ENCODE results near the gene MEMO1.
"Not testable (repeated sequence)": the region's sequence is repeated elsewhere in the genome, so short reads cannot be mapped to it uniquely, and the experiment has no call there.

MEMO1 gene

DNA sequence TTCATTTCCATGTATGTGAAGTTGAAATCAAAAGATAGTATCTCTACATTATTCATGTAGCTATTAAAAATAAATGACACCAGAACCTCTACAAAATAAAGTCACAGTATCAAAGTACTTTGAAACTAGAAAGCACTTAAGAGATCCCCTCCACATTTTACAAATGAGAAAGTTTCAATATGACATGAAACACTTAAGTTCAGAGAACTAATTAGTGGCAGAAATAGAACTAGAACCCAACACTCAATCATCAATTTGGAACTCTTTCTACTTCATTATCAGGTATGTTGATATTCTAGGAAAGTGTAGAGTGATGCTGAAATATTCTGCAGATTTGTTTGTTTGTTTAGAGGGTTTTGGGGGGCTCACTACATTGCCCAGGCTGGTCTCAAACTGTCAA, 145.6 kb downstream of the MEMO1 start:
- H3K27ac ChIP-seq = no peak overlapping the region
- no peak for TF ChIP-seq ZFX (IDR thresholded peaks at IDR 0.05; ENCODE audit: borderline replicate concordance)
- TF ChIP-seq, protein P1, sequence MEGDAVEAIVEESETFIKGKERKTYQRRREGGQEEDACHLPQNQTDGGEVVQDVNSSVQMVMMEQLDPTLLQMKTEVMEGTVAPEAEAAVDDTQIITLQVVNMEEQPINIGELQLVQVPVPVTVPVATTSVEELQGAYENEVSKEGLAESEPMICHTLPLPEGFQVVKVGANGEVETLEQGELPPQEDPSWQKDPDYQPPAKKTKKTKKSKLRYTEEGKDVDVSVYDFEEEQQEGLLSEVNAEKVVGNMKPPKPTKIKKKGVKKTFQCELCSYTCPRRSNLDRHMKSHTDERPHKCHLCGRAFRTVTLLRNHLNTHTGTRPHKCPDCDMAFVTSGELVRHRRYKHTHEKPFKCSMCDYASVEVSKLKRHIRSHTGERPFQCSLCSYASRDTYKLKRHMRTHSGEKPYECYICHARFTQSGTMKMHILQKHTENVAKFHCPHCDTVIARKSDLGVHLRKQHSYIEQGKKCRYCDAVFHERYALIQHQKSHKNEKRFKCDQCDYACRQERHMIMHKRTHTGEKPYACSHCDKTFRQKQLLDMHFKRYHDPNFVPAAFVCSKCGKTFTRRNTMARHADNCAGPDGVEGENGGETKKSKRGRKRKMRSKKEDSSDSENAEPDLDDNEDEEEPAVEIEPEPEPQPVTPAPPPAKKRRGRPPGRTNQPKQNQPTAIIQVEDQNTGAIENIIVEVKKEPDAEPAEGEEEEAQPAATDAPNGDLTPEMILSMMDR (IDR thresholded peaks at IDR 0.05) = no peak

DNA sequence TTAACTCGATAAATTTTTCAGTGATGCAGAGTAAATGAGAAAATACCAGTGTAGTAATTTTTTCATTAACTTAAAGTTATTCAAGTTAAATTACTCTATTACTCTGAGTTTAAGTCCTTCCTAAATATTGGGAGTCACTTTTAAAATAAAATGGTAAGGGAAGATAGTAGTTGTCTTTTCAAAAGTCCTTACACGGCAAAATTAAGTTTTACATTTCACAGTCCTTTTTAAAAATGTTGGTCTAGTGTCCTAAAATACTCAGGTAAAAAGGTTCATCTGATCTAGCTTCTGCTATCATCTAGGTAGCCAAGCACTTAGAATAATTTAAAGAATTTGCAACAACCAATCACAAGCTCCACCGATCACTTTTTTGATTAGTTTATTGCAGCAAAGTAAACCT, 146.9 kb downstream of the MEMO1 start:
- no peak overlapping the region for H3K27ac ChIP-seq
- TF ChIP-seq, protein P1 (IDR thresholded peaks at IDR 0.05) = no peak
- TF ChIP-seq ZFX (IDR thresholded peaks at IDR 0.05; ENCODE audit: borderline replicate concordance) = no peak

DNA sequence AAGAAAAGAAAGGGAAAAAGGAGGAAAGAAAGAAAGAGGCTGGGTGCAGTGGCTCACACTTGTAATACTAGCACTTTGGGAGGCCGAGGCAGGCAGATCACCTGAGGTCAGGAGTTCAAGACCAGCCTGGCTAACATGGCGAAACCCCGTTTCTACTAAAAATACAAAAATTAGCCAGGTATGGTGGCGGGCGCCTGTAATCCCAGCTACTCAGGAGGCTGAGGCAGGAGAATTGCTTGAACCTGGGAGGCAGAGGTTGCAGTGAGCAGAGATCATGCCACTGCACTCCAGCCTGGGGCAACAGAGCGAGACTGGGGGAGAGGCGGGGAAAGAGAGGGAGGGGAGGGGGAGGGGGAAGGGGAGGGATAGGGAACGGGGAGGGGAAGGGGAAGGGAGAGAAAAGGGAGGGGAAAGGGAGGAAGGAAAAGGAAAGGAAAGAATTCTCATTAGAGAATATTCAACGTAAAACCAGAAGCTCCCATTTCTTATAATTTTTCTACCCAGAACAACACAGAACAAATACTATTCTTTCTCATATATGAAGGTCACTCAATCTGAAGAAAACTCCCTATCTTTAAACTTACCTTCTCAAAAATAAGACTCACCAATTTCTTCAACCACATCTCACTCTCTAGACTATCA, 147.7 kb downstream of the MEMO1 start:
- H3K27ac ChIP-seq = not testable (repeated sequence)

DNA sequence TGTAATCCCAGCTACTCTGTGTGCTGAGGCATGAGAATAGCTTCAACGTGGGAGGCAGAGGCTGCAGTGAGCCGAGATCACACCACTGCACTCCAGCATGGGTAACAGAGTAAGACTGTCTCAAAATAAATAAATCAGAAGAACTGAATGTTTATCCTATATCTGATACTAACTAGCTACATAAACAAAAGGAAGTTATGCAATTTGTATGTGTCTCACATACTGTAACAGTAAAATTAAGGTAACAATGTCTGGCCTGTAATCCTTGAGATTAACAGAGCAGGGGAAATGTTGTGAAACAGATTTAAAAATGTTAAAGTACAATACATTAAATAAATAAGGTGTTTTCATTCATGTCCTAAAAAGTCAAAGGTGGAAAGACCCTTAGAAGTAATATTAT, 150.8 kb downstream of the MEMO1 start:
- H3K27ac ChIP-seq = no peak overlapping the region
- TF ChIP-seq, protein P1 (IDR thresholded peaks at IDR 0.05) = no peak
- no peak for TF ChIP-seq ZFX (IDR thresholded peaks at IDR 0.05; ENCODE audit: borderline replicate concordance)

DNA sequence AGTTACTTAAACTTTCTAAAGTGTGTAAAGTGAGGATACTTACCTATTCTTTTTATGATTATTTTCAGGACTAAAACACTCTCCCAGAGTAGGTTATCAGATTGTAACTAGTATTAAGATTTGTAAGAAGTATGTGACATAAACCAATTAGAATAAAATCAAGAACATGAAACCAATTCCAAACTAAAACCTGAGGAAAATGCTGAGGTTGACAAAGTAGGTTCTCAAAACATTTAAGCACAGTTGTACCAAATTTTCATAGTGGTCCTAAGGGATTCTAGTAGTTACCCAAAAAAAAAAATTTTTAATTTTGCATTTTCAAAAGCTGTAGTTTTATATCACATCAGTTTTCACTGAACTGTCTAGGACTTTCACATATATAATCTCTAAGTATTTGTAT, 157.3 kb downstream of the MEMO1 start:
- no peak for TF ChIP-seq ZFX (IDR thresholded peaks at IDR 0.05; ENCODE audit: borderline replicate concordance)
- TF ChIP-seq, protein P1 (IDR thresholded peaks at IDR 0.05) = no peak
- H3K27ac ChIP-seq = no peak overlapping the region

DNA sequence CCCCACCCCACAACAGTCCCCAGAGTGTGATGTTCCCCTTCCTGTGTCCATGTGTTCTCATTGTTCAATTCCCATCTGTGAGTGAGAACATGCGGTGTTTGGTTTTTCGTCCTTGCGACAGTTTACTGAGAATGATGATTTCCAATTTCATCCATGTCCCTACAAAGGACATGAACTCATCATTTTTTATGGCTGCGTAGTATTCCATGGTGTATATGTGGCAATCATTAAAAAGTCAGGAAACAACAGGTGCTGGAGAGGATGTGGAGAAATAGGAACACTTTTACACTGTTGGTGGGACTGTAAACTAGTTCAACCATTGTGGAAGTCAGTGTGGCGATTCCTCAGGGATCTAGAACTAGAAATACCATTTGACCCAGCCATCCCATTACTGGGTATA, 168.7 kb downstream of the MEMO1 start:
- not testable (repeated sequence) for H3K27ac ChIP-seq

DNA sequence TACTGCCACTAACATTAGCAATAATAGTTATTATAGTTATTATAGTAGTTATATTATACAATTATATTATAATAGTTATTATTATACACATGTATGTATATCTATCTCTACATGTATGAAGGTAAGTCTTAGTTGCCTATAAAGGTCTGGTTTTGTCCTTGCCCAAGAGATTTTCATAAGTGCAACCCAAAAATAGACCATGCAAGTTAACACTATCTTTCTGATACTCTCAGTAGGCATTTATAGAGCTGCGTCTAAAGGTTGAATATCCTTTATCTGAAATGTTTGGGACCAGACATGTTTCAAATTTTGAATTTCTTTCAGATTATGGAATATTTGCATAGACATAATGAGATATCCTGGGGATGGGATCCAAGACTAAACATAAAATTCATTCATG, 175.4 kb downstream of the MEMO1 start:
- no peak overlapping the region for H3K27ac ChIP-seq
- TF ChIP-seq ZFX (IDR thresholded peaks at IDR 0.05; ENCODE audit: borderline replicate concordance) = no peak
- TF ChIP-seq, protein P1 (IDR thresholded peaks at IDR 0.05) = no peak

DNA sequence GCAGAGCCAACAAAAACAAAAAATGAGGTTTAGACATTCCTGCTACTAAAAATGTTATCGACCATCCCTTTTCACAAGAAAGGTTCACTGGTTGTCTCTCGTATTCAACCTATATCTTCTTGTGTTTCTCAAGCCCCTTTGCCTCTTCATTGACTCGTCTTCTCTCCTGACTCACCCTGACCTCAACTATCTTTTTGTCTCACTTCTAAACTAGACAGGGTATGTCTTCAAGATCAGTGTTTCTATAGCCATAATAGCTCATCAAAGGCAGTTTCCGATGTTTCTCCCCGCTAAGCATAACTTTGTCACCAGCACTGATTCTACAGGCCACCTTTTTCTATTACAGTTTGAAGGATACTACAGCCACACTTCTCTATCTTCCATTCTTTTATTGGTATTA, 178.4 kb downstream of the MEMO1 start:
- no peak overlapping the region for H3K27ac ChIP-seq
- TF ChIP-seq ZFX (IDR thresholded peaks at IDR 0.05; ENCODE audit: borderline replicate concordance) = no peak
- TF ChIP-seq, protein P1 (IDR thresholded peaks at IDR 0.05) = no peak

All from 22Rv1 (cell line).